ENCODE measurements around the gene FOXP1. TPM values are rescaled to one million over a fixed set of nuclear protein-coding genes. Genes with fewer than 3 reads are reported as not detected.
"Not testable (repeated sequence)": the region's sequence is repeated elsewhere in the genome, so short reads cannot be mapped to it uniquely, and the experiment has no call there.

FOXP1 gene
- total RNA-seq, 1 experiment from 2014 or later = 75.3 TPM

GRCh38 chr3:71325715-71326114, 257.8 kb downstream of the FOXP1 start:
- H3K9ac ChIP-seq (ENCODE audit: extremely low read depth, insufficient read length, low read length) = no peak overlapping the region
- H4K91ac ChIP-seq (ENCODE audit: insufficient read length, low read depth, low read length) = no peak overlapping the region
- no peak overlapping the region for H2BK20ac ChIP-seq (ENCODE audit: low read depth, low read length, poor library complexity, severe bottlenecking)
- WGBS (ENCODE audit: extremely low coverage, insufficient read length, low lambda C conversion rate) = no CpG with 5 or more reads among the region's 3 CpGs
- no peak overlapping the region for H3K4me2 ChIP-seq (ENCODE audit: insufficient read depth, insufficient read length, low read length)
- H2AFZ ChIP-seq (ENCODE audit: low read length) = no peak overlapping the region
- H3K27ac ChIP-seq (ENCODE audit: insufficient read length, low read depth, low read length) = no peak overlapping the region
- peaks cover 2 to 6% (median 4%) of the 10 kb centered on the region in 3 experiments; a peak in 4 of 7 replicates for H3K36me3 Mint-ChIP-seq (ENCODE audit: insufficient read depth in 1 of 3, low read depth in 3 of 3)
- peaks cover 2 to 5% of the 10 kb centered on the region in 2 experiments; a peak in 2 of 5 replicates for H3K9me3 Mint-ChIP-seq
- no peak overlapping the region for H3K4ac ChIP-seq (ENCODE audit: low read depth, low read length)
- H3K4me1 Mint-ChIP-seq = peaks cover 0 to 3% of the 10 kb centered on the region in 2 experiments; a peak in 1 of 4 replicates
- no peak overlapping the region for H3K18ac ChIP-seq (ENCODE audit: insufficient read length, low read depth, low read length)
- no peak overlapping the region for H4K5ac ChIP-seq (ENCODE audit: insufficient read length, low read depth, low read length)
- H3K27me3 ChIP-seq (ENCODE audit: insufficient read depth, low read length) = no peaks in the 10 kb centered on the region
- no peak overlapping the region for H2AK5ac ChIP-seq (ENCODE audit: insufficient read length, low read length)
- no peak overlapping the region for H3K23ac ChIP-seq (ENCODE audit: insufficient read length, low read depth, low read length)
- H3K56ac ChIP-seq (ENCODE audit: insufficient read length, low read depth, low read length) = no peak overlapping the region
- H2BK5ac ChIP-seq (ENCODE audit: insufficient read length, low read length) = no peak overlapping the region
- no peak overlapping the region for H3K4me3 Mint-ChIP-seq
- no peak overlapping the region for H2BK120ac ChIP-seq (ENCODE audit: low read depth, low read length, poor library complexity, severe bottlenecking)
- no peak overlapping the region for H3T11ph ChIP-seq (ENCODE audit: low read length)
- no peaks in the 10 kb centered on the region for H4K20me1 ChIP-seq (ENCODE audit: control insufficient read depth, insufficient read depth, insufficient read length)
- no peaks in the 10 kb centered on the region for H3K23me2 ChIP-seq (ENCODE audit: insufficient read length, low read depth, low read length, poor library complexity, severe bottlenecking)
- no peaks in the 10 kb centered on the region for H3K79me2 ChIP-seq (ENCODE audit: insufficient read depth, low read length)
- TF ChIP-seq, protein P1, sequence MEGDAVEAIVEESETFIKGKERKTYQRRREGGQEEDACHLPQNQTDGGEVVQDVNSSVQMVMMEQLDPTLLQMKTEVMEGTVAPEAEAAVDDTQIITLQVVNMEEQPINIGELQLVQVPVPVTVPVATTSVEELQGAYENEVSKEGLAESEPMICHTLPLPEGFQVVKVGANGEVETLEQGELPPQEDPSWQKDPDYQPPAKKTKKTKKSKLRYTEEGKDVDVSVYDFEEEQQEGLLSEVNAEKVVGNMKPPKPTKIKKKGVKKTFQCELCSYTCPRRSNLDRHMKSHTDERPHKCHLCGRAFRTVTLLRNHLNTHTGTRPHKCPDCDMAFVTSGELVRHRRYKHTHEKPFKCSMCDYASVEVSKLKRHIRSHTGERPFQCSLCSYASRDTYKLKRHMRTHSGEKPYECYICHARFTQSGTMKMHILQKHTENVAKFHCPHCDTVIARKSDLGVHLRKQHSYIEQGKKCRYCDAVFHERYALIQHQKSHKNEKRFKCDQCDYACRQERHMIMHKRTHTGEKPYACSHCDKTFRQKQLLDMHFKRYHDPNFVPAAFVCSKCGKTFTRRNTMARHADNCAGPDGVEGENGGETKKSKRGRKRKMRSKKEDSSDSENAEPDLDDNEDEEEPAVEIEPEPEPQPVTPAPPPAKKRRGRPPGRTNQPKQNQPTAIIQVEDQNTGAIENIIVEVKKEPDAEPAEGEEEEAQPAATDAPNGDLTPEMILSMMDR (conservative IDR thresholded peaks at IDR 0.05) = no peak
- no peaks in the 10 kb centered on the region for H3K4me1 ChIP-seq (ENCODE audit: insufficient read depth, low read length)
- H4K8ac ChIP-seq (replicated peaks; ENCODE audit: insufficient read length, low read depth, low read length) = no peak overlapping the region
- no peaks in the 10 kb centered on the region for H3K27me3 Mint-ChIP-seq (ENCODE audit: low read depth)
- no peaks in the 10 kb centered on the region for H3K79me1 ChIP-seq (ENCODE audit: insufficient read depth, low read depth, low read length, poor library complexity, severe bottlenecking)
- no peak for DNase-seq
- H3K9me3 ChIP-seq (ENCODE audit: control insufficient read depth, low read depth, low read length) = no peaks in the 10 kb centered on the region
- no peak overlapping the region for H3K27ac Mint-ChIP-seq
- no peak overlapping the region for H2BK15ac ChIP-seq (ENCODE audit: low read depth, low read length)
- no peak overlapping the region for H3K14ac ChIP-seq (ENCODE audit: insufficient read depth, low read length)
- H2BK12ac ChIP-seq (ENCODE audit: insufficient read length, low read depth, low read length) = no peak overlapping the region

GRCh38 chr3:71324224-71324623, 259.3 kb downstream of the FOXP1 start:
- not testable (repeated sequence) for H2BK15ac ChIP-seq (ENCODE audit: low read depth, low read length); H2BK120ac ChIP-seq (ENCODE audit: low read depth, low read length, poor library complexity, severe bottlenecking); H3K4me1 ChIP-seq (ENCODE audit: insufficient read depth, low read length); H3K56ac ChIP-seq (ENCODE audit: insufficient read length, low read depth, low read length); H2BK12ac ChIP-seq (ENCODE audit: insufficient read length, low read depth, low read length); H3K9ac ChIP-seq (ENCODE audit: extremely low read depth, insufficient read length, low read length); DNase-seq; H3K27ac ChIP-seq (ENCODE audit: insufficient read length, low read depth, low read length); H2BK5ac ChIP-seq (ENCODE audit: insufficient read length, low read length); H4K91ac ChIP-seq (ENCODE audit: insufficient read length, low read depth, low read length); H3K27me3 Mint-ChIP-seq (ENCODE audit: low read depth); H3K27ac Mint-ChIP-seq; H3T11ph ChIP-seq (ENCODE audit: low read length); H4K5ac ChIP-seq (ENCODE audit: insufficient read length, low read depth, low read length); H3K9me3 ChIP-seq (ENCODE audit: control insufficient read depth, low read depth, low read length); H3K23ac ChIP-seq (ENCODE audit: insufficient read length, low read depth, low read length); H3K4me3 Mint-ChIP-seq; H3K14ac ChIP-seq (ENCODE audit: insufficient read depth, low read length); H3K9me3 Mint-ChIP-seq; H2BK20ac ChIP-seq (ENCODE audit: low read depth, low read length, poor library complexity, severe bottlenecking); H3K4ac ChIP-seq (ENCODE audit: low read depth, low read length); H4K20me1 ChIP-seq (ENCODE audit: control insufficient read depth, insufficient read depth, insufficient read length); H3K36me3 Mint-ChIP-seq (ENCODE audit: insufficient read depth in 1 of 3, low read depth in 3 of 3); H3K18ac ChIP-seq (ENCODE audit: insufficient read length, low read depth, low read length); H3K79me1 ChIP-seq (ENCODE audit: insufficient read depth, low read depth, low read length, poor library complexity, severe bottlenecking); H3K4me1 Mint-ChIP-seq; H2AK5ac ChIP-seq (ENCODE audit: insufficient read length, low read length); H3K79me2 ChIP-seq (ENCODE audit: insufficient read depth, low read length); H2AFZ ChIP-seq (ENCODE audit: low read length); H4K8ac ChIP-seq (replicated peaks; ENCODE audit: insufficient read length, low read depth, low read length); H3K27me3 ChIP-seq (ENCODE audit: insufficient read depth, low read length); H3K23me2 ChIP-seq (ENCODE audit: insufficient read length, low read depth, low read length, poor library complexity, severe bottlenecking); H3K4me2 ChIP-seq (ENCODE audit: insufficient read depth, insufficient read length, low read length)
- WGBS (ENCODE audit: extremely low coverage, insufficient read length, low lambda C conversion rate) = no CpG with 5 or more reads among the region's 5 CpGs

Data from H9 (cell line).